Measurements from ENCODE around the gene WNT3A.

GRCh38 chr1:228035844-228036243, 29.0 kb downstream of the WNT3A start:
- no peak for TF ChIP-seq CTCF (IDR thresholded peaks at IDR 0.05)
- TF ChIP-seq POLR2AphosphoS5 (IDR thresholded peaks at IDR 0.05), result no peak
- TF ChIP-seq POLR2A (IDR thresholded peaks at IDR 0.05), result no peak

Data from upper lobe of left lung (tissue), 4 donors.